IMR-90 (cell line): ENCODE data around the gene UNC5B.

Experiments used
- BHLHE40 ChIP-seq: fragments of 150-350 bp; IDR thresholded peaks from 2 replicates; pipeline ENCODE4 v1.6.1; 2016; ENCODE audit warnings: mild to moderate bottlenecking, low read depth, low read length
- CEBPB ChIP-seq: IDR thresholded peaks from 2 replicates; pipeline ENCODE4 v1.6.1; 2012; ENCODE audit warnings: low read depth, low read length, improper control_type of control experiment
- CTCF ChIP-seq: conservative IDR thresholded peaks from 2 replicates; pipeline ENCODE4 v1.5.1; 2012; ENCODE audit warnings: mild to moderate bottlenecking, low read depth, low read length, improper control_type of control experiment
- FOS ChIP-seq: fragments of 150-350 bp; IDR thresholded peaks from 2 replicates; pipeline ENCODE4 v1.6.1; 2016; ENCODE audit warnings: low read depth, low read length
- MAZ ChIP-seq: IDR thresholded peaks from 2 replicates; pipeline ENCODE4 v1.6.1; 2012; ENCODE audit warnings: low read depth, mild to moderate bottlenecking, low read length, improper control_type of control experiment, moderate library complexity, borderline replicate concordance
- MXI1 ChIP-seq: IDR thresholded peaks from 2 replicates; pipeline ENCODE4 v1.6.1; 2012; ENCODE audit warnings: low read depth, mild to moderate bottlenecking, low read length, moderate library complexity, borderline replicate concordance
- POLR2A ChIP-seq: IDR thresholded peaks from 2 replicates; pipeline ENCODE4 v1.6.1; 2012; ENCODE audit warnings: mild to moderate bottlenecking, low read depth, low read length
- RCOR1 ChIP-seq: IDR thresholded peaks from 2 replicates; pipeline ENCODE4 v1.6.1; 2012; ENCODE audit warnings: mild to moderate bottlenecking, low read length, improper control_type of control experiment; ENCODE audit not compliant: insufficient replicate concordance
- SMC3 ChIP-seq: fragments of 150-350 bp; IDR thresholded peaks from 2 replicates; pipeline ENCODE4 v1.6.1; 2016; ENCODE audit warnings: low read depth, mild to moderate bottlenecking, antibody characterized with exemption, low read length, moderate library complexity
- USF2 ChIP-seq: fragments of 150-350 bp; IDR thresholded peaks from 2 replicates; pipeline ENCODE4 v1.6.1; 2017; ENCODE audit warnings: mild to moderate bottlenecking, antibody characterized with exemption, low read length, low read depth

GRCh38 chr10:71278691-71279588 lies 66.6 kb downstream of the UNC5B start:
- TF ChIP-seq CTCF (no peak), POLR2A (no peak), RCOR1 (no peak), CEBPB (no peak), BHLHE40 (no peak), MAZ (no peak), SMC3 (no peak), MXI1 (no peak), FOS (no peak), USF2 (no peak)
